Uterus (tissue), 2 donors: ENCODE results near the gene C16orf89.

ENCODE experiments used
- POLR2A ChIP-seq, 2 donors: fragments of 450-650 bp; IDR thresholded peaks; one replicate each; pipeline ENCODE4 v1.6.1; 2016; ENCODE audit warnings: antibody characterized with exemption in 2 of 2, mild to moderate bottlenecking in 1 of 2, moderate library complexity in 1 of 2
- TF ChIP-seq, protein P1 (sequence below), 4 experiments: fragments of 200-600 bp in 2 of 4; fragments of 450-650 bp in 2 of 4; sonication (generic) in 2 of 4; IDR thresholded peaks; one replicate each; pipeline ENCODE4 v1.5.1; 2016 to 2019; ENCODE audit warnings: antibody characterized with exemption in 4 of 4, mild to moderate bottlenecking in 2 of 4, moderate library complexity in 1 of 4

DNA sequence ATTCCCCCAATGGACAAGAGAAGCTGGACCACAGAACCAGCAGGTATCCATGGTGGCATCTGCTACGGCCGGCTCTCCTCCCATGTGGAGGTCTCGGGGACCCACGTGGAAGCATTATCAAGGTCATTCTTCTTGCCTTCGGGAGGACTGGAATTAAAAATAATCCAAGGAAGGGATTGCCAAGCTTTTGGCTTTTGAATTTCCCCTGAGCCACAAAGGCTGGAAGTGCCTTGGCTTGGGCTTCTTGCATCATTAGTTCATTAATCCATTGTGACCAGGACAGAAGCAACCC lies 48.1 kb downstream of the C16orf89 start:
- TF ChIP-seq, protein P1, sequence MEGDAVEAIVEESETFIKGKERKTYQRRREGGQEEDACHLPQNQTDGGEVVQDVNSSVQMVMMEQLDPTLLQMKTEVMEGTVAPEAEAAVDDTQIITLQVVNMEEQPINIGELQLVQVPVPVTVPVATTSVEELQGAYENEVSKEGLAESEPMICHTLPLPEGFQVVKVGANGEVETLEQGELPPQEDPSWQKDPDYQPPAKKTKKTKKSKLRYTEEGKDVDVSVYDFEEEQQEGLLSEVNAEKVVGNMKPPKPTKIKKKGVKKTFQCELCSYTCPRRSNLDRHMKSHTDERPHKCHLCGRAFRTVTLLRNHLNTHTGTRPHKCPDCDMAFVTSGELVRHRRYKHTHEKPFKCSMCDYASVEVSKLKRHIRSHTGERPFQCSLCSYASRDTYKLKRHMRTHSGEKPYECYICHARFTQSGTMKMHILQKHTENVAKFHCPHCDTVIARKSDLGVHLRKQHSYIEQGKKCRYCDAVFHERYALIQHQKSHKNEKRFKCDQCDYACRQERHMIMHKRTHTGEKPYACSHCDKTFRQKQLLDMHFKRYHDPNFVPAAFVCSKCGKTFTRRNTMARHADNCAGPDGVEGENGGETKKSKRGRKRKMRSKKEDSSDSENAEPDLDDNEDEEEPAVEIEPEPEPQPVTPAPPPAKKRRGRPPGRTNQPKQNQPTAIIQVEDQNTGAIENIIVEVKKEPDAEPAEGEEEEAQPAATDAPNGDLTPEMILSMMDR (IDR thresholded peaks at IDR 0.05): no peak
- no peak for TF ChIP-seq POLR2A (IDR thresholded peaks at IDR 0.05)
